NCI-H2029 (cell line): Measurements from ENCODE around the gene C4orf50.
"Not testable (repeated sequence)": the region's sequence is repeated elsewhere in the genome, so short reads cannot be mapped to it uniquely, and the experiment has no call there.

Experiments
- DNase-seq: peaks from one replicate; lab custom pipeline; 2025; lab: John Stamatoyannopoulos, UW

The C4orf50 gene

GRCh38 chr4:5858020-5858769, 160.0 kb downstream of the C4orf50 start:
- no peak for DNase-seq

- no peak for DNase-seq
These were observed 161.0 kb downstream of the C4orf50 start for GRCh38 chr4:5857199-5857598.

- not testable (repeated sequence) for DNase-seq
These were observed 161.9 kb downstream of the C4orf50 start for GRCh38 chr4:5856362-5856761.

- DNase-seq: no peak
These were observed 163.3 kb downstream of the C4orf50 start for GRCh38 chr4:5854929-5855328.

GRCh38 chr4:5852523-5853202, 165.6 kb downstream of the C4orf50 start:
- DNase-seq: no peak

GRCh38 chr4:5851637-5852301, 166.5 kb downstream of the C4orf50 start:
- no peak for DNase-seq
